HG02840 (cell line): ENCODE results near the gene CHKA.

Experiments
- ATAC-seq: cut with Tn5 transposase; IDR thresholded peaks from one replicate; pipeline ENCODE4 v1.9.1; 2021; ENCODE audit warnings: mild to moderate bottlenecking, moderate library complexity, moderate number of reproducible peaks; ENCODE audit not compliant: unreplicated experiment, low FRiP score

CHKA gene

GRCh38 chr11:68018730-68019190 lies 102.4 kb downstream of the CHKA start:
- no peak for ATAC-seq

- no peak for ATAC-seq
These were observed 103.0 kb downstream of the CHKA start for GRCh38 chr11:68017980-68018729.

- no peak for ATAC-seq
These were observed 104.0 kb downstream of the CHKA start for GRCh38 chr11:68016904-68017817.

GRCh38 chr11:68016161-68016903 lies 104.9 kb downstream of the CHKA start:
- no peak for ATAC-seq

- no peak for ATAC-seq
These were observed 105.7 kb downstream of the CHKA start for GRCh38 chr11:68015467-68015866.

- ATAC-seq = no peak
These were observed 106.2 kb downstream of the CHKA start for GRCh38 chr11:68014947-68015447.

- no peak for ATAC-seq
These were observed 106.8 kb downstream of the CHKA start for GRCh38 chr11:68014157-68014946.

GRCh38 chr11:68013611-68014156 lies 107.5 kb downstream of the CHKA start:
- ATAC-seq = no peak

- ATAC-seq = no peak
These were observed 108.2 kb downstream of the CHKA start for GRCh38 chr11:68012843-68013610.

- ATAC-seq = no peak
These were observed 108.9 kb downstream of the CHKA start for GRCh38 chr11:68012044-68012842.

GRCh38 chr11:68011051-68011943 lies 109.9 kb downstream of the CHKA start:
- no peak for ATAC-seq

GRCh38 chr11:68010090-68011041 lies 110.8 kb downstream of the CHKA start, which contains the start of gene ALDH3B1:
ALDH3B1 (plus strand) TSS chr11:68010327; CDS start chr11:68015298, 4,971 bp downstream.
- no peak for ATAC-seq

- no peak for ATAC-seq
These were observed 111.6 kb downstream of the CHKA start for GRCh38 chr11:68009391-68010089.

GRCh38 chr11:68008381-68009337 lies 112.5 kb downstream of the CHKA start:
- no peak for ATAC-seq
